GM19023 (cell line): ENCODE results near the gene NEK7.
"Not testable (repeated sequence)": the region's sequence is repeated elsewhere in the genome, so short reads cannot be mapped to it uniquely, and the experiment has no call there.

Experiments used
- ATAC-seq: cut with Tn5 transposase; IDR thresholded peaks from one replicate; pipeline ENCODE4 v1.9.1; 2021; ENCODE audit warnings: mild to moderate bottlenecking, moderate library complexity; ENCODE audit not compliant: unreplicated experiment

NEK7 gene

DNA sequence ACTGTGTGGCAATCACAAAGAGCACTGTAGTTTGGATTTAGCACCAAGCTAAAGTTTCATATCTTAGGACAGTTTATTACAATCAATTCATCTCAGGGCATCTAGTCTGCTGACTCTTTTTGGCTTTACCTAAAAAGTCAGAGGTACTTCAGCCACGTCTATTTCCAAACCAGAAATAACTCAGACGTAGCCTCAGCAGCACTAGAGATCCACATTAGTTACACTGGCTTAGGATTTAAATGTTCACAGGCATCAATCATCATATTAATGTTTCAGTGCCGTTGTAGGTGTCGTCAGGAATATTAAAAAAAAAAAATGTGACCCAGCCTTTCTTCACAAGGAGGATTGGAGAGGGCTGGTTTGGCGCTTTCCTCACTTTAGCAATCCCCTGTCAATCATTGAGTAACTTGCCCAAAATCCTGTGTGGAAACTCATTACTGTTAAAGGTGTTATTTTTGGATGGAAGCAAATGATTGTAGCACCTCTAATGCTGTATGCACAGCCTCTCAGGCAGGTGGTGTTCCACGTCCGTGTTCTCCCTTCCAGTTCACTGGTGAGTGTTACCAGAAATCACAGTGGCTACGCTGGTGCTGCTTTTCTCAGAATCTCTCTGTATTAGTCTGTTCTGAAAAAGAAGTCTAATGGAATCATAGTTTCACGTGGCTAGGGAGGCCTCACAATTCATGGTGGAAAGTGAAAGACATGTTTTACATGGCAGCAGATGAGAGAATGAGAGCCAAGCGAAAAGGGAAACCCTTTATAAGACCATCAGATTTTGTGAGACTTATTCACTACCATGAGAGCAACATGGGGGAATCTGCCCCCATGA, 45.4 kb downstream of the NEK7 start:
- peak; percentile 91 for ATAC-seq

DNA sequence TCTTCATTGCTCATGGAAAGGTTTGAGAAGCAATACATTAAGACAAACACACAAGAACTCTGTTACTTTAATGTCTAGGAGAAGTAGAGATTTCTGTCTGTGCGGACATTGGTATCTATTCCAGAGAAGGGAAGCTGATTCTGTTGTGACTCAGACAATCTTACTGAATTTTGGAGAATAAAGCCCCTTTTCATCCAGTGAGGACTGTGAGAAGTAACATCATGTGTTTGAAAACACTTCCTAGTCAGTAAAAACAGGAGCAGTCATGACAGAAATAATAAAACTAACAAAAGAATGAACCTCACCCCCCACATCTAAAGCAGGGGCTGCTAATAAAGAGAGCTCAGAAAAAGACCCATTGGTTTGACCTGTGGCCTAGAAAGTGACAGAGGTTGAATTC, 46.6 kb downstream of the NEK7 start:
- ATAC-seq: no peak

- ATAC-seq: no peak
Measured at GRCh38 chr1:198205016-198205684, 48.4 kb downstream of the NEK7 start.

DNA sequence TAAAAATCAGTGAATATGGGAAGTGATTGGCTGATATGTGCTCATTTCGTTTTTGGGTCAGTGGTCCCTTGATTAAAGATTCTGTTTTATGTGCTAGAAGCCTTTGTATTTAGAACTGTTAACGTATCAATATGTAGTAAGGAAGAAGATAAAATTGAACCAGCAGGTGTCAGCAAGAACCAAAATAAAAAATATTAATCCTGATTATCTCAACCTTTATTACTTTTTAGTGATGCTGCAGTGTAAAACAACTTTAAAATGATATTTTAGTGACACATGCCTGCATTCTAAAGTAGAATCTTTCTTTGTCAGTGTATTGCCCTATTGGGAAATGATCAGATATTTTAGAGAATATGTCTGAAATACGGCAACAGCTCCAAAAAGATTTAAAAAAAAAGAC, 49.5 kb downstream of the NEK7 start:
- ATAC-seq: no peak

DNA sequence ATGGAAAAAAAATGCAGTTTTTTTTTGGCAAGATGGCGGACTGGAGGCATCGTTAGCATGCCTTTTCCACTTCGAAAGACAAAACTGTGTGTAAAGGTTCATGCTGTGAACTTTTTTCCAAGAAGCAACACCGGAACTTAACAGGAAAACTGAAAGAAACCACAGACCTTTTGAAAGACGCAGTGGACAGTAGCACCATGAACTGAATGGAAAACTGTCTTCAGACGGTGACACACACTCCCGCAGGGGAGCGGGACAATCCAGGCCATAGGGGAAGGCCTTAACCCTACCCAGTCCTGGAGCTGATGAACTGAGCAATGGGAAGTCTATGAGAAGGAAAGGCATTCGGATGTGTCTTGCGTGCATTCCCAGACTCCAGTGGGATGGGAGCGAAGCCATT, 54.9 kb downstream of the NEK7 start:
- ATAC-seq: no peak

- no peak for ATAC-seq
Measured at GRCh38 chr1:198212126-198212525, 55.3 kb downstream of the NEK7 start.

DNA sequence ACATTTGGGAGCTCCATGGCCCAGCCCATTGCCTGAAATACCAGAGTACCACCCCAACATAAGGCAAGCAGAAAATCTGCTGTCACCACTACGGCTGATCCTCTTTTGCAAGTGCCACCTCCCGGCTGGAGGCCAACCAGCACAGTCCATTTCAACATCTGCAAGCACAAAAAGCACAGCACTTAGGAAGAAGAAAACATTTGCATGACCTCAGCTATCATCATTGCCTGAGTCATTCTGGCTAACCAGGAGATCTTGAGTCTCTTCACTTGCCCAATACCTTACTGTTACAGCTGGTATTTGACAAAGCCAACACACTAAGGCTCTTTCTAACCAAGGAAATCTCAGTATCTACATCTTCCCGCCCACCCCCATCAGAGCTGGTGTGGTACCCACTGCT, 55.9 kb downstream of the NEK7 start:
- ATAC-seq: no peak

- ATAC-seq: no peak
Measured at GRCh38 chr1:198214924-198215323, 58.1 kb downstream of the NEK7 start.

DNA sequence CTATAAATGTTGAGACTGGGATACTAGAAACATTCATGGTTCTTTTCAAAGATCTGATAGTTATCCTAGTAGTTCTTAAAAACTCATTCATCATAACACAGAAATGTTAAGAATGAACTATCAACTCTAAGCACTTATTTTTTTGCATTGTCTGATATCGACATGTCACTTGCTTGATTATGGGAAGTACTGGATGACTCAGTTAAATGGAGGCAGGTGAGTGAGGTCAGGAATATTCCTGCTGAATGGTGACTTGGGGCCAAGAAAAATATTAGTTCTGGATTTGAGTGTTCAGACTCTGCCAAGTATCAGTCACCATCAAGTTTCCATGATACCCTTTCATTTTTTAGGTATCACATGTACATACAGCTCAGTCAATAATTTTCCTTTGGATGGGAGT, 63.6 kb downstream of the NEK7 start:
- ATAC-seq: no peak

DNA sequence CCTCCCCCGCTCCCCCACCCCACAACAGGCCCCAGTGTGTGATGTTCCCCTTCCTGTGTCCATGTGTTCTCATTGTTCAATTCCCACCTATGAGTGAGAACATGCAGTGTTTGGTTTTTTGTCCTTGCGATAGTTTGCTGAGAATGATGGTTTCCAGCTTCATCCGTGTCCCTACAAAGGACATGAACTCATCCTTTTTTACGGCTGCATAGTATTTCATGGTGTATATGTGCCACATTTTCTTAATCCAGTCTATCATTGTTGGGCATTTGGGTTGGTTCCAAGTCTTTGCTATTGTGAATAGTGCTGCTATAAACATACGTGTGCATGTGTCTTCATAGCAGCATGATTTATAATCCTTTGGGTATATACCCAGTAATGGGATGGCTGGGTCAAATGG, 70.2 kb downstream of the NEK7 start:
- not testable (repeated sequence) for ATAC-seq

GRCh38 chr1:198227454-198227853, 70.7 kb downstream of the NEK7 start:
- ATAC-seq: not testable (repeated sequence)

GRCh38 chr1:198228925-198229324, 72.1 kb downstream of the NEK7 start:
- ATAC-seq: no peak

DNA sequence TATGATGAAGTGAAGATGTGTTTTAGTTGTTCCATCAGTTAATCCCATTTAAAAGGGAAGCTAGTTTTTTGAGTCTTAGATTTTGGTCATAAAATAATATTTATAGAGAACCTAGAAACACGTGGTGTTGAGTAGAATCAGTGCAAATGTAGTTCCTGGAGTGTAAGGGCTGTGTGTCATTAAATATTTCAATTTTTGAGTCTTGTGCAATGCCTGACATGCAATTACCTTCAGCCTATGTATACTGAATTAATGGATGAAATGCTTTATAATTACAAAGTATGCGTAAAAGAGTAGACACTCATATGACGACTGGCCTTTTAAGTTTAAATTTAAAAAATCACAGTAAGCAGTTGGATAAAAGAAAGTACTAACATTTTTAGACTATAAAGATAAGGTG, 75.0 kb downstream of the NEK7 start:
- ATAC-seq: no peak

GRCh38 chr1:198232378-198232777, 75.6 kb downstream of the NEK7 start:
- no peak for ATAC-seq

DNA sequence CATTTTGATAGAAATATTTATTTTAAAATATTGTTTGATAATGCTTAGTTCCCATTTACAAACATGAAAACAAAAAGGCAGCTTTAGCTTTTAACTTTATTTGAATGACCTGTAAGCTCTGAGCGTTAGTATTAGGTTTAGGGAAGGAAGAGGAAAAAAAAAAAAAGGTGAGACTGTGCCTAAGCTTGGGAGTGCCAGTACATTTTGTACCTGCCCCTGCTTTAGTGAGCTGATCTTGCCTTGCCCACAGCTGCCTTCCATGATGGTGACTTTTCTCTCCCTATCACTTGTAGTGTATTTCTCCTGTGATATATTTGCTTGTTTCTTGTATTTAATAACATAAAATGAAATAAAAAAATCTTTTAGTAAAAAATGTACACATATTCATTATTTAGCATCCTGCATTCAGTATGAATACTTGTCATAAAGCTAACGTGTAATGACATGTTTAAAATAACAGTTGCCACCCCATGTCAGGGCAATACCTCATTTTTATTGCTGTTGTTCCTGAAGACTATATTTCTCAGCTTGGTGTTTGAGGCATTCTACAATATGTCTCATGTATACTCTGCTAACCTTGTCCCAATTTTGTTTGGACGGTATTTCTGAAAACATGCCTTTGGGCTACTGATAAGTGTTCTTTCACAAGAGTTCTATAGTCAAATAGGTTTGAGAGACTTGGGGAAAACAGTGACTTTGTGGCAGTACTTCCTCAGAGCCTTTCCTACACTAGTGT, 76.3 kb downstream of the NEK7 start:
- no peak for ATAC-seq

DNA sequence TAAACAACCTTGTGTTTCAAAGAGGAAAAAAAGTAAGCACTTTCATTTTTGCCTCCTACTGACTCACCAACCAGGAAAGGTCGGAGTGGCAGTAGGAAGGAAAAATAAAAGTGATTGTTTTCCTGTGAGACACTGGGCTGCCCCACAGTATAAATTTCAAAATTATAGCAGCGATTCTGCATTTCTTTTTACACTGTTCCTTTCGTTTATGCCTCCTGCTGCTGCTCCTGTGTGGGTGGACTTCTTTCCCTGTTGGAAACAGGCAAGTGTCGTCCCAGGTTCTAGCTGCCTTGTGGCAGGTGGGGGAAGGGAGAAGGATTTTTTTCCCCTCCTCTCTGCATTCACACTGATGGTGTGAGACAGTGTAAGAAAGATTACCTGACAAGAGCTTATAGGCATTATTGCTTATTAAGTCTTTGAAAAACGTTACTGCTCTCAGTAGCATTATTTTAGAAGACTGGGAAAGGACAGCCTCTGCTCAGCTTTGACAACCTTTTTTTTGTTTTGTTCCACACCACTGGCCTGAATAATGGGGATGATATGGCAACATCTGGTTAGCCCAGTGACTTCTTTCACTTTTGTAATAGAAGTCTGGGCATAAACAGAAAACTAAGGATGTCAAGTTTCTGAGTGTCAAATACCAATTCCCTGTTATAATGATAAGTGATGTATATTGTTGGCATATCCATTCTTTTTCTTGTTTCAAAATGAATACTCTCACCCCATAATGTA, 77.9 kb downstream of the NEK7 start:
- ATAC-seq: no peak

- ATAC-seq: no peak
Measured at GRCh38 chr1:198238121-198238520, 81.3 kb downstream of the NEK7 start.

- ATAC-seq: no peak
Measured at GRCh38 chr1:198241553-198241952, 84.8 kb downstream of the NEK7 start.

GRCh38 chr1:198244772-198245171, 88.0 kb downstream of the NEK7 start:
- ATAC-seq: no peak

GRCh38 chr1:198245379-198245778, 88.6 kb downstream of the NEK7 start:
- ATAC-seq: no peak

- no peak for ATAC-seq
Measured at GRCh38 chr1:198246337-198246736, 89.5 kb downstream of the NEK7 start.
